Urothelium cell line (cell line): ENCODE measurements around the gene MDN1.
"Not testable (repeated sequence)": the region's sequence is repeated elsewhere in the genome, so short reads cannot be mapped to it uniquely, and the experiment has no call there.

ENCODE experiments used
- DNase-seq: peaks from one replicate; pipeline ENCODE4 v3.0.0; 2011; ENCODE audit warnings: low spot score, mixed read lengths
- FAIRE-seq: peaks from 2 replicates; lab custom pipeline; 2011; peaks lifted over from hg19 to GRCh38; lab: Jason Lieb, UNC

The MDN1 gene

GRCh38 chr6:89662659-89663223 lies 156.9 kb downstream of the MDN1 start:
- DNase-seq, result no peak
- FAIRE-seq, result no peak

- DNase-seq, result no peak
- FAIRE-seq, result no peak
Measured at GRCh38 chr6:89661559-89661958, 158.0 kb downstream of the MDN1 start.

- FAIRE-seq (no peak), DNase-seq (no peak)
Measured at GRCh38 chr6:89660981-89661380, 158.6 kb downstream of the MDN1 start.

DNA sequence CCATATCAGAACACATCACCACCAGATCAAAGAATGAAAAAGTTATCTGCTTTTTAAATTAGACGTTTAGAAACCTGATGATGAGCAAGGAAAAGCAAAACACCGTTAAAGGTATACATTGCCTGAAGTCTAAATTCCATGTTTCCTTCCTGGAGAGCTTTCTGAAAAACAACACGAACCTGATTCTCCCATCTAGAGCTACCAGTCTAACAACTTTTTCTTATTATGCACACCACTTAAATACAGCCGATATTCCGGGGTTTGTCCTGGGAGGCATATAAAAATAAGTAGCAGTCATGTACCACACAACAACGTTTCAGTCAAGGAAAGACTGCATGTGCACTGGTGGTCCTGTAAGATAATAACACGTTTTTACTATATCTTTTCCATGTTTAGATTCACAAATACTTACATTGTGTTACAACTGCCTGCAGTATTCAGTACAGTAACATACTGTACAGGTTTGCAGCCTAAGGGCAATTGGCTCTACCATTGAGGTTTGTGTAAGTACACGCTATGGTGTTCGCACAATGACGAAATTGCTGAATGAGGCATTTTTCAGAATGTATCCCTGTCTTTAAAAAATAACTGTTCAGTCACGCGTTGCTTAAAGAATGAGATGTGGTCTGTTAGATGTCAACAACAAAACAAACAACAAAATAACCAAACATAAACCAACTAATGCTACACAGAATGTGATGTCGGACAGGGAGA lies 162.0 kb downstream of the MDN1 start:
- FAIRE-seq, result no peak

GRCh38 chr6:89655122-89655521 lies 164.5 kb downstream of the MDN1 start:
- FAIRE-seq, result no peak

More for the DNA sequence above, 162.0 kb downstream of the MDN1 start:
- DNase-seq, result no peak

GRCh38 chr6:89650579-89650978 lies 169.0 kb downstream of the MDN1 start:
- DNase-seq, result no peak

More at GRCh38 chr6:89655122-89655521, 164.5 kb downstream of the MDN1 start:
- DNase-seq, result no peak

DNA sequence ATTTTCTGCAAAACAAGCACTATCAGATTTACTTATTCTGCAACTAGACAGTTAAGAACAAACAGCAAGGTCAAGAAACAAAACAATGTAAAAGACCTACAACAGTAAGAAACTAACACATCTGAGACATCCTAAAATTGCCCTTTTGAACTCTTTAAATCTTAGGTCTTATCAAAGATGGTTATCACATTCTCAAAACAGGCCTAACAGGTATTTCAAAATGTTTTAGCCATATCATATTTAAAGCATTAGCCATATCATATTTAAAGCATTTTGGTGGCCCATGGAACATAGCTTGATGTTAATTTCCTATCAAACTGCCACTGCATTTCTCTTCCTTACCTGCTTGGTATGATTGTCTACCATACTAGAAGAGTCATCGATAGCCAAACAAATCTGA lies 169.9 kb downstream of the MDN1 start:
- DNase-seq (no peak), FAIRE-seq (no peak)

More at GRCh38 chr6:89650579-89650978, 169.0 kb downstream of the MDN1 start:
- FAIRE-seq, result no peak

DNA sequence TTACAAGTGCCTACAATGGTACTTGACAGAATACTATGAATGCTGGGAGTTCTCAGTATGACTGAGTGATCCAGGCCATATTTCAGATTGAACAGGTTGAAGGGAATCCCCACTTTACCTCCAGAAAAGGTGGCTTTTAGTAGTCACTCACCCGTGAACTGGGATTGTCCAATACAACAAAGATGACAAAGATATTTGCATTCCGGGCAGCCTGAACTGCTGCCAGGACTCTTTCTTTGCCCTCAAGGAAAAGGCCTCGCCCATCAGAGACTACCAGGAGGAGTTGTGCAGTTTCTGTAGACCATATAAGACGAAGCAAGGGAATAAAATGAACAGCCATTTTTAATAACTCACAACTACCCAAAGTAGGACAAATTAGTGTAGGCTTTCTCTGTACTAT lies 174.7 kb downstream of the MDN1 start:
- DNase-seq, result no peak
- FAIRE-seq, result no peak

- DNase-seq, result no peak
- FAIRE-seq, result no peak
Measured at GRCh38 chr6:89643406-89643805, 176.2 kb downstream of the MDN1 start.

DNA sequence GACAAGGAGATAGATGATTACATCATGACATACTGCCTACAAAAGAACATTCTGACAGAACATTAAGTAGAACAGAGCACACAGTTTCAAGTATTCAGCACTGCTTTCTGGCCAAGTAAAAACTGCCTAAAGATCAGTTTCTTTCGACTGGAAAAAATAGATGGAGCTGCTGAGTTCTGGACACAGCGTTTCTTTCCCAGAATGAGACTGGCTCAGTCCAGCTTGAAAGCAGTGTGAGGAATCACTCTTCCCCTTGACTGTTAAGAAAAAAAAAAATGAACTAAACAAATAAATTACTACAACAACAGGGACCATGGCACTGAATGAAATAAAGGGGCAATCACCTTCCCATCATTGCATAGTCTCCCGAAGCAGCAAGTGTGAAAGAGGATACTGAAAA lies 176.6 kb downstream of the MDN1 start:
- DNase-seq, result no peak
- no peak for FAIRE-seq

GRCh38 chr6:89641581-89641980 lies 178.0 kb downstream of the MDN1 start:
- DNase-seq, FAIRE-seq: not testable (repeated sequence)

DNA sequence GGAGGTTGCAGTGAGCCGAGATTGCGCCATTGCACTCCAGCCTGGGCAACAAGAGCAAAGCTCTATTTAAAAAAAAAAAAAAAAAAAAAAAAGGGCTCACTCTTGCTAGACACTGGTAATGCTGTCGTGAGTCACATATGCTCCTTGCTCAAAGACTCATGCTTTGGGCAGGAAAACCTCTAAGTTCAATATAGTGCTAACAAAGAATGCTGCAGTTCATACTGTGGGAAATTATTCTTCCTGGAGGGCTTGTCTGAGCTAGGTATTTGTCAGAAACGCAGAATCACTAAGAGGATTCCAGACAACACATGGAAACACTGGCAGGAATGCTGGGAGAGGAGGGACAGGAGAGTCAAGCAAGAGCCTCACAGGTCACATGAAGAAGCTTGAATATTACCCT lies 178.8 kb downstream of the MDN1 start:
- no peak for FAIRE-seq

DNA sequence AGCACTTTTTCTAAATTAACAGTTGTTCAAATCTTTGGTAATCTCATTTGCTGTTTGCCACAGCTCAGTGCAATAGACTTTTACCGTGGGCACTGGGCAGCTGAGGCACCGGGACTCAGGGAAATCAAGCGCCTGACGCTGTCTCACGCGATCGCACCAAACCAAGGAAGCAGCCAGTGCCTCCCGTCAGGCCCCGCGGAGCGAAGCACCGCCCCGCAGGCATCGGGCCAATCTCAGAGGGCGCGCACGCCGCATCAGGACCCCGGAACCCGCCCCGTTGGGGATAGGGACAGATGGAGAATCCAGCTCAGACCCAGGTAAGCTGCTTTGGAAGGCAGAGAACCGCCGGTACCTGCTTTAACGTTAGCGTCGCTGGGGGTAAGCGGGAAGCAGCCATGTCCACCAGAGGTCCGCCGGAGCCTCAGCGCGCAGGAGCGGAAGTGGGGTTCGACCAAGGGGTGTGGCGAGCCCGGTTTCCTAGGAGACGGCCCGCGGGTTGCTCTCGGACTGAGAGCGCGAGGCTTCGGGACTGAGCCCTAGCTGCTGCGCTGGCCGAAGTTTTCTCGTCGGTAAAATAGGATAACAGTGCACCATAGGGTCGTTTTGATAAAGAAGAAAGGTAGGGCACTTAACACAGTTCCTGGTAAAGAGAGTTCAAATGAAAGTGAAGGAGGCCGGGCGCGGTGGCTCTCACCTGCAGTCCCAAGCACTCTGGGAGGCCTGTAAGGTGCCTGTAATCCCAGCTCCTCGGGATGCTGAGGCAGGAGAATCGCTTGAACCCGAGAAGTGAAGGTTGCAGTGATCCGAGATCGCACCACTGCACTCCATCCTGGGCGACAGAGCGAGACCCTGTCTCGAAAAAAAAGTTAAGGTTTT lies 181.0 kb downstream of the MDN1 start, which contains the start of gene LYRM2:
LYRM2 (minus strand) TSS at position 428 of the 876 bp plus-strand sequence; CDS start at position 397, 31 bp downstream.
- FAIRE-seq (no peak), DNase-seq (peak; percentile 92)

More for the DNA sequence above, 178.8 kb downstream of the MDN1 start:
- DNase-seq, result no peak

GRCh38 chr6:89637960-89638319 lies 181.7 kb downstream of the MDN1 start:
- DNase-seq, result no peak
- FAIRE-seq, result no peak

- not testable (repeated sequence) for DNase-seq, FAIRE-seq
Measured at GRCh38 chr6:89636412-89636811, 183.2 kb downstream of the MDN1 start.

DNA sequence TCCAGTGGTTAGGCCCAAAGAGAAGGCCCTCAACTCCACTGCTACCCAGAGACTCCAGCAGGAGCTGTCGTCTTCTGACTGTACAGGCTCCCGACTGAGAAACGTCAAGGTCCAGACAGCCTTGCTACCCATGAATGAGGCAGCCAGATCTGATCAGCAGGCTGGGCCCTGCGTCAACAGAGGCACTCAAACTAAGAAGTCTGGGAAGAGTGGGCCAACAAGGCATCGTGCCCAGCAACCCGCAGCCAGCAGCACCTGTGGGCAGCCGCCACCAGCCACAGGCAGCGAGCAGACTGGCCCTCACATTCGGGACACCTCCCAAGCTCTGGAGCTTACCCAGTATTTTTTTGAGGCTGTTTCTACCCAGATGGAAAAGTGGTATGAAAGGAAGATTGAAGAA lies 189.1 kb downstream of the MDN1 start:
- FAIRE-seq (no peak), DNase-seq (no peak)

DNA sequence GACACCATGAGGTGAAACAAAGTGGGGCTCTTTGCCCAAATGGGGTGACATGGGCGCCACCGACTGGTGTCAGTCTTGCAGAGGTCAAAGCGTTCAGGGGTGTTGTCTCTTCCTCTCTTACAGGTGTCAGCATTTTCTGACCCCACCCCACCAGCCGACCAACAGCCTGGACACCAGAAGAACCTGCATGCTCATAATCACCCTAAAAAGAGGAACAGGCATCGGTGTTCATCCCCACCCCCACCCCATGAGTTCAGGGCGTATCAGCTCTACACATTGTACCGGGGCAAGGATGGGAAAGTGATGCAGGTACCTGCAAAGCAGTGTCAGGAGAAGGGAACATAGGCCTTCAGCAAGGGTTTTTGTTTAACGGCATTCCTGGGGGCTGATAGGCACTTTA lies 195.8 kb downstream of the MDN1 start:
- DNase-seq (no peak), FAIRE-seq (no peak)

- FAIRE-seq (no peak), DNase-seq (no peak)
Measured at GRCh38 chr6:89619567-89619966, 200.0 kb downstream of the MDN1 start.

DNA sequence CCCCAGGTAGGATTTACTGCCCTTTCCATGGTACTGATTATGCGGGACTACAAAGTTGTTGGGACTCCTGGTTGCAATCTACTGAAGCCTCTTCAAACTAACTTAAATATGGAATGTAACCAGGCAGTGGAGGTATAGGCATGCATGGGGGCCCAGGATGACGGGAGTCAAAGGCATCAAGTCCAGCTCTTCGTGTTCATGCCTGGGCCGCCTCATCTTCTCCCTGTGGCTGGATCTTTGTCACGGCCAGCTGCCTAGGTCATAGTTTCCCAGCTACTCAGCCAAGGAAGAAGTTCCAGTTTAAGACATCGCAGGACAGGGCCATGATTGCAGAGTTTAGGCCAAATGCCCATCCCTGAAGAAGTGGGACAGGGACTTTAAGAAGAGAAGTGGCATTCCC lies 201.6 kb downstream of the MDN1 start:
- DNase-seq, result no peak
- FAIRE-seq, result no peak

GRCh38 chr6:89616531-89616930 lies 203.1 kb downstream of the MDN1 start:
- no peak for FAIRE-seq
- DNase-seq, result no peak

- no peak for DNase-seq
- FAIRE-seq, result no peak
Measured at GRCh38 chr6:89615882-89616281, 203.7 kb downstream of the MDN1 start.

- no peak for DNase-seq
- FAIRE-seq, result no peak
Measured at GRCh38 chr6:89613790-89614189, 205.8 kb downstream of the MDN1 start.
